Endothelial cell of umbilical vein (primary cell): ENCODE data around the gene TYK2. TPM values are rescaled to one million over a fixed set of nuclear protein-coding genes. Genes with fewer than 3 reads are reported as not detected.
A peak's percentile ranks its signal among the peaks of the same experiment; 100 is the strongest.

ENCODE experiments used
- BruUV-seq: library from RNA; stranded (reverse); fragments of 400-500 nt; replicated peaks from 2 replicates; lab custom pipeline; 2021; lab: Mats Ljungman, UMichigan
- CTCF ChIA-PET: fragments of 300-600, 350-600 bp; sonication (Branson Sonifier 250); formaldehyde crosslinking; loops from one replicate; lab custom pipeline; 2021; ENCODE audit warnings: antibody characterized with exemption, inconsistent platforms; lab: Charles Lee
- POLR2A ChIA-PET: fragments of 300-600, 350-600 bp; sonication (Branson Sonifier 250); formaldehyde crosslinking; loops from one replicate; lab custom pipeline; 2021; ENCODE audit warnings: antibody characterized with exemption, inconsistent platforms; lab: Charles Lee
- DNase-seq: peaks from one replicate; pipeline ENCODE4 v3.0.0-alpha.2; 2011; ENCODE audit warnings: low read depth, low spot score
- FAIRE-seq: peaks from 2 replicates; lab custom pipeline; 2011; peaks lifted over from hg19 to GRCh38; lab: Jason Lieb, UNC
- H2AFZ ChIP-seq: 2 replicates; pipeline ENCODE4 v1.6.0; 2012; ENCODE audit warnings: low read depth, low read length, control low read depth, inconsistent platforms
- H3K27ac ChIP-seq: 2 replicates; pipeline ENCODE4 v1.5.1; 2011; ENCODE audit warnings: low read depth, mild to moderate bottlenecking, control low read depth, low read length, moderate library complexity; ENCODE audit not compliant: insufficient read depth
- H3K27me3 ChIP-seq, 2 experiments: 2 replicates each; pipeline versions ENCODE4 v1.6.0 to v1.6.1; 2011; ENCODE audit warnings: low read length in 2 of 2, mixed read lengths in 1 of 2; ENCODE audit not compliant: control insufficient read depth in 2 of 2, insufficient read depth in 2 of 2
- H3K36me3 ChIP-seq, 2 experiments: 2 replicates in 1 of 2; 3 replicates in 1 of 2; pipeline ENCODE4 v1.5.1; 2011; ENCODE audit warnings: low read length in 2 of 2, mild to moderate bottlenecking in 1 of 2, moderate library complexity in 1 of 2; ENCODE audit not compliant: control insufficient read depth in 2 of 2, insufficient read depth in 2 of 2; ENCODE audit errors: extremely low read depth in 1 of 2
- H3K4me1 ChIP-seq: 3 replicates; pipeline ENCODE4 v1.5.1; 2011; ENCODE audit warnings: mild to moderate bottlenecking, low read length; ENCODE audit not compliant: control insufficient read depth, insufficient read depth; ENCODE audit errors: extremely low read depth
- H3K4me2 ChIP-seq: 2 replicates; pipeline ENCODE4 v1.6.1; 2011; ENCODE audit warnings: low read length, control low read depth, mixed read lengths; ENCODE audit not compliant: insufficient read depth
- H3K4me3 ChIP-seq, 3 experiments: fragments of 200-600 bp in 1 of 3; sonication (generic), shearing (Covaris generic) in 1 of 3; replicated peaks in 1 of 3; 2 replicates each; pipeline ENCODE4 v1.5.1; 2011 to 2016; ENCODE audit warnings: control low read depth in 3 of 3, low read length in 3 of 3, mild to moderate bottlenecking in 2 of 3, inconsistent platforms in 1 of 3, low read depth in 1 of 3, moderate library complexity in 1 of 3; ENCODE audit not compliant: insufficient read depth in 1 of 3
- H3K79me2 ChIP-seq: 2 replicates; pipeline ENCODE4 v1.6.0; 2012; ENCODE audit warnings: low read length, inconsistent platforms; ENCODE audit not compliant: control insufficient read depth, insufficient read depth
- H3K9ac ChIP-seq: replicated peaks from 2 replicates; pipeline ENCODE3; 2011; ENCODE audit warnings: low read length, control low read depth; ENCODE audit not compliant: insufficient read depth; ENCODE audit errors: extremely low read depth
- H3K9me1 ChIP-seq: replicated peaks from 3 replicates; pipeline ENCODE4 v1.6.0; 2011; ENCODE audit warnings: mild to moderate bottlenecking, low read length; ENCODE audit not compliant: control insufficient read depth, insufficient read depth; ENCODE audit errors: extremely low read depth
- H3K9me3 ChIP-seq: replicated peaks from 2 replicates; pipeline ENCODE4 v1.5.1; 2012; ENCODE audit warnings: low read length, inconsistent platforms; ENCODE audit not compliant: control insufficient read depth, insufficient read depth
- H4K20me1 ChIP-seq: replicated peaks from 2 replicates; pipeline ENCODE3; 2011; ENCODE audit warnings: mild to moderate bottlenecking, low read length; ENCODE audit not compliant: control insufficient read depth, insufficient read depth; ENCODE audit errors: extremely low read depth
- EZH2 ChIP-seq: IDR thresholded peaks from 2 replicates; pipeline ENCODE4 v1.6.1; 2012; ENCODE audit warnings: borderline replicate concordance, low read depth, mild to moderate bottlenecking, moderate library complexity, low read length, inconsistent platforms; ENCODE audit not compliant: severe bottlenecking
- FOS ChIP-seq: IDR thresholded peaks from 2 replicates; pipeline ENCODE4 v1.6.1; 2011; ENCODE audit warnings: mild to moderate bottlenecking, low read length, moderate library complexity, borderline replicate concordance; ENCODE audit not compliant: insufficient read depth
- GATA2 ChIP-seq: IDR thresholded peaks from 2 replicates; pipeline ENCODE4 v1.7.0; 2011; ENCODE audit warnings: low read depth, mild to moderate bottlenecking, moderate library complexity, mixed read lengths, low read length; ENCODE audit not compliant: insufficient read length, insufficient read depth
- JUN ChIP-seq: IDR thresholded peaks from 2 replicates; pipeline ENCODE4 v1.6.1; 2011; ENCODE audit warnings: borderline replicate concordance, low read depth; ENCODE audit not compliant: insufficient read length, insufficient read depth
- MYC ChIP-seq: IDR thresholded peaks from one replicate; pipeline ENCODE4 v1.6.1; 2011; ENCODE audit warnings: mild to moderate bottlenecking, low read depth, low read length
- POLR2A ChIP-seq: IDR thresholded peaks from 2 replicates; pipeline ENCODE4 v1.6.1; 2012; ENCODE audit warnings: low read depth, mild to moderate bottlenecking, control low read depth, low read length
- POLR2AphosphoS5 ChIP-seq: IDR thresholded peaks from 2 replicates; pipeline ENCODE4 v1.6.1; 2012; ENCODE audit warnings: low read depth, mild to moderate bottlenecking, control low read depth, low read length, moderate library complexity; ENCODE audit not compliant: insufficient read depth
- dilution Hi-C: fragments of 300-500 bp; cut with MboI; formaldehyde crosslinking; loops from one replicate; pipeline ENCODE4 v1.15.0; 2019; ENCODE audit warnings: low sequenced_read_pairs; ENCODE audit not compliant: extremely low pct_ligation_motif_present
- intact Hi-C: fragments of 100-400 bp; cut with micrococcal nuclease; formaldehyde crosslinking; loops from one replicate; pipeline ENCODE4 v1.10.0; 2022
- polyA plus RNA-seq, 4 experiments: library from polyadenylated mRNA; depleted of rRNA in 3 of 4; stranded (reverse) in 3 of 4; unstranded in 1 of 4; fragments of >200 nt; gene quantifications; 2 replicates each; pipeline versions ENCODE4 v1.2.1 to v1.2.3, GENCODE V29; 2011 to 2012; ENCODE audit warnings: missing spikeins in 1 of 4
- total RNA-seq: library from RNA; stranded (reverse); gene quantifications from 2 replicates; pipeline ENCODE4 v1.2.3, GENCODE V29; 2021
- TF ChIP-seq, protein P1 (sequence below), 2 donors: IDR thresholded peaks; 1 replicate in 1 of 2; 2 replicates in 1 of 2; pipeline ENCODE4 v1.5.1; 2011; ENCODE audit warnings: low read length in 2 of 2, mild to moderate bottlenecking in 2 of 2, moderate library complexity in 2 of 2, control low read depth in 1 of 2, inconsistent platforms in 1 of 2, low read depth in 1 of 2; ENCODE audit not compliant: insufficient read depth in 1 of 2; ENCODE audit errors: extremely low read depth in 1 of 2
- TF ChIP-seq, protein P2 (sequence below): IDR thresholded peaks from 2 replicates; pipeline ENCODE4 v1.6.1; 2011; ENCODE audit not compliant: insufficient read depth, insufficient read length

TYK2 gene
- total and polyA plus RNA-seq, 2 donors (not counting 3 experiments of a cell fraction or from before 2014, with no cell fraction given) = 92.9 to 138 TPM

DNA sequence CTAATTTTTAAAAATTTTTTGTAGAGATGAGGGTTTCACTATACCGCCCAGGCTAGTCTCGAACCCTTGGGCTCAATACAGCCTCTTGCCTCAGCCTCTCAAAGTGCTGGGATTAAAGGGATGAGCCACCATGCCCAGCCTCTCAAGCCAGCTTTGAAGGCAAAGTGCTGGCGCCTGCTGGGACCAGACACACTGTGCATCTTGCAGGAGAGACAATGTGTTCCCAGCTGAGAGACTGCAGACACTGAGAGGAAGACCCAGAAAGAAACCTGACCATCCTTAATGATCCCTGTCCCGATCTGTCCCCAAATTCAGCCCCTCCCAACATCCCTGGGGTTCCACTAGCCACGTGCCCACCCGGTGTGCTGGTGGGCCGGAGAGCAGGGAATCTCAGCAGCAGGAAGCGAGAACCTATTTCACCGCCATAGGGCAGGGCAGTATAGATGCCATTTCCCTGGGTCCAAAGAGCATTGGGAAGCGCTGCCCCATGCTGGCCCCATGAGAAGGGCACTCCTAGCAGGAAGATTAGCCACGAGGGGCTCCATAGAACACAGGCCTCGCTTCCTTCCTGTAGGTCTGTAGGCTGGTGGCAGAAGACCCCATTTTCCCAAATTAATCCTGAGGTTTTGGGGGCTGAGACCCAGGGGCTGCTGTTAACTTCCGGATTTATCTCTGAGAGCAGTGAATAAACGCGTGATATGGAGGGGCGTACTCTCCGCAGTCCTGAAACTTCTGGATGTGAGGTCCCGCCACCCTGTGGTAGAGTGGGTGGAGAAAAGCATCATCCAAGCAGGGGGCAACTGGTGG lies 48.0 kb downstream of the TYK2 start:
- no peak for FAIRE-seq
- DNase-seq = no peak
- dilution Hi-C loops (no loop called here), intact Hi-C loops (loop anchor here (2.0 to 5.0 kb wide), 2 partner anchors 16 to 80 kb away; partner anchors contain the start of genes FDX2 and MRPL4)
- Histone ChIP-seq H3K4me1 (peaks cover 16% of the 10 kb centered on the region), H3K27me3 (no peaks in the 10 kb centered on the region), H3K79me2 (peaks cover 26% of the 10 kb centered on the region), H4K20me1 (no peaks in the 10 kb centered on the region), H3K9ac (peak overlapping the region; percentile 95), H3K4me3 (peak overlapping the region; percentile 0 to 71 (median 31)), H3K4me2 (peak overlapping the region; percentile 10), H3K9me1 (no peaks in the 10 kb centered on the region), H3K27ac (no peak overlapping the region), H3K36me3 (peaks cover 5 to 20% of the 10 kb centered on the region in 2 experiments), H2AFZ (no peak overlapping the region), H3K9me3 (no peaks in the 10 kb centered on the region)
- CTCF ChIA-PET = interaction anchor here (0.8 to 3.5 kb wide), 6 partner anchors 13 to 63 kb away, joined by 3 to 23 read pairs (median 5); partner anchors contain the start of gene ICAM1
- TSS peak; percentile 18 for BruUV-seq
- TF ChIP-seq POLR2A (no peak), GATA2 (no peak), EZH2 (no peak), MYC (no peak), JUN (no peak), FOS (no peak), POLR2AphosphoS5 (no peak)
- TF ChIP-seq, protein P1, sequence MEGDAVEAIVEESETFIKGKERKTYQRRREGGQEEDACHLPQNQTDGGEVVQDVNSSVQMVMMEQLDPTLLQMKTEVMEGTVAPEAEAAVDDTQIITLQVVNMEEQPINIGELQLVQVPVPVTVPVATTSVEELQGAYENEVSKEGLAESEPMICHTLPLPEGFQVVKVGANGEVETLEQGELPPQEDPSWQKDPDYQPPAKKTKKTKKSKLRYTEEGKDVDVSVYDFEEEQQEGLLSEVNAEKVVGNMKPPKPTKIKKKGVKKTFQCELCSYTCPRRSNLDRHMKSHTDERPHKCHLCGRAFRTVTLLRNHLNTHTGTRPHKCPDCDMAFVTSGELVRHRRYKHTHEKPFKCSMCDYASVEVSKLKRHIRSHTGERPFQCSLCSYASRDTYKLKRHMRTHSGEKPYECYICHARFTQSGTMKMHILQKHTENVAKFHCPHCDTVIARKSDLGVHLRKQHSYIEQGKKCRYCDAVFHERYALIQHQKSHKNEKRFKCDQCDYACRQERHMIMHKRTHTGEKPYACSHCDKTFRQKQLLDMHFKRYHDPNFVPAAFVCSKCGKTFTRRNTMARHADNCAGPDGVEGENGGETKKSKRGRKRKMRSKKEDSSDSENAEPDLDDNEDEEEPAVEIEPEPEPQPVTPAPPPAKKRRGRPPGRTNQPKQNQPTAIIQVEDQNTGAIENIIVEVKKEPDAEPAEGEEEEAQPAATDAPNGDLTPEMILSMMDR (IDR thresholded peaks at IDR 0.05; ENCODE audit: extremely low read depth in 1 of 2, insufficient read depth in 1 of 2, low read depth in 1 of 2, low read length in 2 of 2) = no peak
- TF ChIP-seq, protein P2, sequence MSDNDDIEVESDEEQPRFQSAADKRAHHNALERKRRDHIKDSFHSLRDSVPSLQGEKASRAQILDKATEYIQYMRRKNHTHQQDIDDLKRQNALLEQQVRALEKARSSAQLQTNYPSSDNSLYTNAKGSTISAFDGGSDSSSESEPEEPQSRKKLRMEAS = no peak
- POLR2A ChIA-PET = interaction anchor here (1.8 to 2.2 kb wide), 2 partner anchors 9 to 61 kb away, joined by 4 to 13 read pairs; partner anchors contain the start of gene ICAM1
